Heart right ventricle (tissue), 16 donors: ENCODE data around the gene WARS2. TPM values are rescaled to one million over a fixed set of nuclear protein-coding genes. Genes with fewer than 3 reads are reported as not detected.

Experiments used
- ATAC-seq, 8 donors: fragments of 200-7000 bp; cut with Tn5 transposase; one replicate each; pipeline ENCODE4 v1.9.1; 2020; ENCODE audit warnings: mild to moderate bottlenecking in 8 of 8, moderate library complexity in 8 of 8, moderate number of reproducible peaks in 1 of 8
- DNase-seq, 2 donors: peaks; one replicate each; pipeline ENCODE4 v3.0.0-alpha.2; 2020
- H3K27ac ChIP-seq, 10 donors: fragments of 200-600 bp; sonication (generic) in 2 of 10; one replicate each; pipeline versions ENCODE4 v1.5.0 to v1.8.0; 2020 to 2022; ENCODE audit warnings: mild to moderate bottlenecking in 3 of 10
- H3K27me3 ChIP-seq, 7 donors: fragments of 200-600 bp; one replicate each; pipeline ENCODE4 v1.8.0; 2021 to 2022; ENCODE audit warnings: mild to moderate bottlenecking in 2 of 7
- H3K36me3 ChIP-seq, 9 donors: fragments of 200-600 bp; sonication (generic) in 1 of 9; one replicate each; pipeline versions ENCODE4 v1.5.0 to v1.8.0; 2020 to 2022; ENCODE audit warnings: mild to moderate bottlenecking in 2 of 9
- H3K4me1 ChIP-seq, 9 donors: fragments of 200-600 bp; sonication (generic) in 1 of 9; one replicate each; pipeline versions ENCODE4 v1.5.0 to v1.8.0; 2020 to 2022; ENCODE audit warnings: mild to moderate bottlenecking in 4 of 9
- H3K4me3 ChIP-seq, 10 donors: fragments of 200-600 bp; sonication (generic) in 2 of 10; one replicate each; pipeline versions ENCODE4 v1.5.0 to v1.8.0; 2020 to 2022; ENCODE audit warnings: mild to moderate bottlenecking in 7 of 10, moderate library complexity in 2 of 10
- H3K9me3 ChIP-seq, 11 donors: fragments of 200-600 bp in 10 of 11; sonication (generic) in 2 of 11; one replicate each; pipeline versions ENCODE4 v1.5.0 to v1.8.0; 2013 to 2022; ENCODE audit warnings: mild to moderate bottlenecking in 2 of 11, control low read depth in 1 of 11, moderate library complexity in 1 of 11
- WGBS, 2 donors: extraction: QIAGEN DNeasy Blood & Tissue Kit; methylation state at CpG; one replicate each; pipeline ENCODE4 v1.1.7; 2013; ENCODE audit warnings: inconsistent platforms in 1 of 2; 5-methylcytosine and 5-hydroxymethylcytosine counted together
- intact Hi-C, 10 donors: fragments of 100-400 bp; cut with DNase I; formaldehyde crosslinking; loops; one replicate each; pipeline versions ENCODE4 v1.11.1 to v1.14.2; 2022
- polyA plus RNA-seq, 2 donors: library from polyadenylated mRNA; stranded (reverse); fragments of 200-250 nt; gene quantifications; one replicate each; pipeline ENCODE4 v1.2.3, GENCODE V29; 2013
- total RNA-seq, 10 donors: library from RNA; stranded (reverse); fragmentation: NEBNext Ultra II Directional in 3 of 10; extraction: Animal tissue kit (Norgen Biotek cat#: 25700) in 3 of 10; gene quantifications; one replicate each; pipeline versions ENCODE4 v1.2.1 to v1.2.4, GENCODE V29; 2021 to 2023
- TF ChIP-seq, protein P1 (sequence below), 9 donors: fragments of 200-600 bp; sonication (generic) in 2 of 9; IDR thresholded peaks; one replicate each; pipeline versions ENCODE4 v1.5.0 to v1.8.0; 2021 to 2022; ENCODE audit warnings: antibody characterized with exemption in 9 of 9, mild to moderate bottlenecking in 5 of 9, moderate library complexity in 1 of 9
- donor health status: Arrhythmogenic right ventricular cardiomyopathy.
- donor health status: ischemic (EF 13 %, LVEDD 7.1; RV severe dilation, severe dysfunction).
- donor health status: healthy with polysubstance abuse.
- donor health status: DM: no; HTN: yes; CAD: no.
- donor health status: DM: no; HTN: no; CAD: no.
- donor health status: ischemic (EF 25% LVEDD 6.9; RV normal size, moderate dysfunction).
- donor health status: ischemic (EF 25% LVEDD 5.7; RV mildly dilated, moderate dysfunction).
- donor health status: healthy.
- donor health status: DM: yes; HTN: yes; CAD: no.
- donor health status: Ischemic cardiomyopathy.
- donor health status: ischemic (EF 35%, LVEDD 5.7; RV mildly dilated, moderate dysfunction).
- donor health status: nonischemic (EF 11% LVEDD 7.7; RV severe dilation, severe dysfunction).
- donor health status: DM: yes; HTN: yes; CAD: no.
- donor health status: PGD.
- donor health status: ischemic (EF 29% LVEDD 5.4; RV normal size, mild dysfunction).
- donor health status: nonischemic (EF 23%, LVEDD 6.1; RV moderate dilation, normal function).

Gene WARS2
- total and polyA plus RNA-seq, 12 donors, result 3.5 to 15.4 (median 11.3) TPM

DNA sequence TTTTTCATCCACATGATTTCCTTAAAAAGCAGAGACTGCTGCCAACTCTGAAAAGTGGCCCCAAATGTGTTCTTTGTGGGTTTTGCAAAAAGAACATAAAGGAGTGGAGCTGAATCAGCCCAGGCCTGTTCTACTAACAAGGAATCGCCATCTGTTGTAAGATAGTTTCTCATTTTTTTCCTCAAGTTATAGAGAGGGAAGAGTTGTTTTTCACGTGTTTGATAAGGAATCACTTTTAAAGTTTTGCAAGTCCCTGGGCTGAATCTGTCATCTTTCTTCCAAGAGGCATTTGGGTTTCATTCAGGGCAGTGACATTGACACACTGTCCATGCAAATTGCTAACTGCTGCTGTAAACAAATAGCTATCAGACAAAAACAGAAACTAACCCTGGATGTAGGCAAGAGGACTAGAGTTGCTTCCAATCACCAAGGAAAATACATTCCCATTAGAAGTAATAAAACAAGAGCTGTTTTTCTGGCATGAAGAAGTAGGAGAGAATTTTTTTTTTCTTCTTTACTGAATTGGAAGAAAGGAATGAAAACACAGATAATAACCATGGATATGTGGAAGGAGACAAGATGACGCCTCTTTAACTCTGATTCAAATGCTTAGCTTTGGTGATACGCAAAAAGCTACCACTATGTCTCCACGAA, 93.5 kb downstream of the WARS2 start:
- peak in 7 of 8 donors; percentile 53 to 76 (median 57) for ATAC-seq
- DNase-seq, result no peak
- peak overlapping the region; percentile 0 to 73 (median 38) for H3K27ac ChIP-seq
- intact Hi-C loops, result loop anchor here in 1 of 10 donors (5.0 kb wide), 1 partner anchor 90 kb away; no protein-coding TSS in a partner anchor
- H3K9me3 ChIP-seq, result no peaks in the 10 kb centered on the region
- peaks cover 0 to 32% (median 0%) of the 10 kb centered on the region in 9 donors for H3K36me3 ChIP-seq
- H3K27me3 ChIP-seq, result no peaks in the 10 kb centered on the region
- TF ChIP-seq, protein P1, sequence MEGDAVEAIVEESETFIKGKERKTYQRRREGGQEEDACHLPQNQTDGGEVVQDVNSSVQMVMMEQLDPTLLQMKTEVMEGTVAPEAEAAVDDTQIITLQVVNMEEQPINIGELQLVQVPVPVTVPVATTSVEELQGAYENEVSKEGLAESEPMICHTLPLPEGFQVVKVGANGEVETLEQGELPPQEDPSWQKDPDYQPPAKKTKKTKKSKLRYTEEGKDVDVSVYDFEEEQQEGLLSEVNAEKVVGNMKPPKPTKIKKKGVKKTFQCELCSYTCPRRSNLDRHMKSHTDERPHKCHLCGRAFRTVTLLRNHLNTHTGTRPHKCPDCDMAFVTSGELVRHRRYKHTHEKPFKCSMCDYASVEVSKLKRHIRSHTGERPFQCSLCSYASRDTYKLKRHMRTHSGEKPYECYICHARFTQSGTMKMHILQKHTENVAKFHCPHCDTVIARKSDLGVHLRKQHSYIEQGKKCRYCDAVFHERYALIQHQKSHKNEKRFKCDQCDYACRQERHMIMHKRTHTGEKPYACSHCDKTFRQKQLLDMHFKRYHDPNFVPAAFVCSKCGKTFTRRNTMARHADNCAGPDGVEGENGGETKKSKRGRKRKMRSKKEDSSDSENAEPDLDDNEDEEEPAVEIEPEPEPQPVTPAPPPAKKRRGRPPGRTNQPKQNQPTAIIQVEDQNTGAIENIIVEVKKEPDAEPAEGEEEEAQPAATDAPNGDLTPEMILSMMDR (IDR thresholded peaks at IDR 0.05), result no peak
- H3K4me3 ChIP-seq, result peak overlapping the region in 3 of 10 donors; percentile 6 to 10 (median 8)
- peaks cover 0 to 26% (median 5%) of the 10 kb centered on the region in 9 donors for H3K4me1 ChIP-seq
- 39 to 42% methylated on average over 5 of the region's 5 CpGs for WGBS, 2 donors

GRCh38 chr1:119046429-119046784, 94.0 kb downstream of the WARS2 start:
- H3K27ac ChIP-seq, result peak overlapping the region; percentile 0 to 73 (median 38)
- peaks cover 0 to 26% (median 5%) of the 10 kb centered on the region in 9 donors for H3K4me1 ChIP-seq
- intact Hi-C loops, result loop anchor here in 1 of 10 donors (5.0 kb wide), 1 partner anchor 91 kb away; no protein-coding TSS in a partner anchor
- no peak overlapping the region for H3K4me3 ChIP-seq
- H3K36me3 ChIP-seq, result peaks cover 0 to 37% (median 0%) of the 10 kb centered on the region in 9 donors
- no peak for DNase-seq
- no peaks in the 10 kb centered on the region for H3K9me3 ChIP-seq
- no peaks in the 10 kb centered on the region for H3K27me3 ChIP-seq
- peak in 6 of 8 donors; percentile 8 to 30 (median 16) for ATAC-seq
- TF ChIP-seq, protein P1 (IDR thresholded peaks at IDR 0.05), result no peak
- 57 to 69% methylated on average over 7 of the region's 7 CpGs for WGBS, 2 donors

DNA sequence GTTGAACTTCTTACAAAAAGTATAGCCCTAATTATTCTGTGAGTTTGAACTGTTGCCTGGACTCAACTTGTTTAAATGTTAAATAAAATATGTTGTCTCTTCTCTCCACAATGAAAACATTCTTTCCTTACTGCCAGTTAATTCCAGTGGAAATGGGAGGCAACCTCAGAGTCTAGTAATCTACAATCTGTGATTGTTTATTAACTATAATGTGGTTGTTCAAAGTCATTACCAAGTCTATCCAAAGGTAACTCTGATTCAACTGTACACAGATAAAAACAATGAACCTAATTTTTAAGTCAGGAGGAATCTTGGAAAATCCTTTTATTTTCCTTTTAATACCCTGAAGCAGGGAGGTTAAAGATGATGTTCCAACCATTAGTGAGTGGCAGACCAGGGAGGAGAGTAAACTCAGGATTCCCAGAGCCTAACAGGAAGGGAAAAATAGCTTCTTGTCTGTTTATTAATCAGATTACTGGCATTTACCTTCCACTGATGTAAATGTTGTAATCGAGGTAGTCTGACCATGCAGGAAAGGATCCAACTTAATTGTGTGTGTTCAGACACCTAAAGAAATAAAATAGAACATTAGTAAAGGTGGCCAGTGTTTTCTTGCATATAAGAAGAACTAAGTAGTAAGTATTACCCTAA, 95.2 kb downstream of the WARS2 start:
- ATAC-seq, result no peak
- 65 to 80% methylated on average over 1 of the region's 1 CpG for WGBS, 2 donors

GRCh38 chr1:119040906-119041305, 99.5 kb downstream of the WARS2 start:
- Histone ChIP-seq H3K4me1 (peaks cover 0 to 8% (median 0%) of the 10 kb centered on the region in 9 donors), H3K36me3 (peaks cover 0 to 48% (median 0%) of the 10 kb centered on the region in 9 donors), H3K27me3 (no peaks in the 10 kb centered on the region), H3K9me3 (no peaks in the 10 kb centered on the region), H3K27ac (no peak overlapping the region), H3K4me3 (no peak overlapping the region)
- intact Hi-C loops, result no loop called here
- WGBS, 2 donors, result 70 to 74% methylated on average over 2 of the region's 2 CpGs
- TF ChIP-seq, protein P1 (IDR thresholded peaks at IDR 0.05), result no peak
- DNase-seq, result no peak
- ATAC-seq, result peak in 5 of 8 donors; percentile 35 to 81 (median 39)

More for the DNA sequence above, 95.2 kb downstream of the WARS2 start:
- peaks cover 0 to 29% (median 5%) of the 10 kb centered on the region in 9 donors for H3K4me1 ChIP-seq
- no peaks in the 10 kb centered on the region for H3K27me3 ChIP-seq
- TF ChIP-seq, protein P1 (IDR thresholded peaks at IDR 0.05), result no peak
- H3K4me3 ChIP-seq, result no peak overlapping the region
- peak overlapping the region in 1 of 10 donors; percentile 73 for H3K27ac ChIP-seq
- H3K9me3 ChIP-seq, result no peaks in the 10 kb centered on the region
- peaks cover 0 to 40% (median 0%) of the 10 kb centered on the region in 9 donors for H3K36me3 ChIP-seq
- DNase-seq, result no peak
- intact Hi-C loops, result loop anchor here in 1 of 10 donors (5.0 kb wide), 1 partner anchor 92 kb away; no protein-coding TSS in a partner anchor
